AML-193 (cell line): ENCODE measurements around the gene RIOK3.
A peak's percentile ranks its signal among the peaks of the same experiment; 100 is the strongest.

Source experiments
- DNase-seq, 2 experiments: peaks; one replicate each; lab custom pipeline; 2025; lab: John Stamatoyannopoulos, UW

Gene RIOK3

GRCh38 chr18:23528580-23529472 lies 75.7 kb downstream of the RIOK3 start:
- DNase-seq: no peak

- no peak for DNase-seq
These were observed 76.5 kb downstream of the RIOK3 start for GRCh38 chr18:23529604-23530003.

- DNase-seq: peak in 1 of 2 experiments; percentile 16
These were observed 77.1 kb downstream of the RIOK3 start for GRCh38 chr18:23530195-23530594.

GRCh38 chr18:23531912-23532311 lies 78.8 kb downstream of the RIOK3 start:
- DNase-seq: no peak
